ENCODE data around the gene BCL2L1.

DNA sequence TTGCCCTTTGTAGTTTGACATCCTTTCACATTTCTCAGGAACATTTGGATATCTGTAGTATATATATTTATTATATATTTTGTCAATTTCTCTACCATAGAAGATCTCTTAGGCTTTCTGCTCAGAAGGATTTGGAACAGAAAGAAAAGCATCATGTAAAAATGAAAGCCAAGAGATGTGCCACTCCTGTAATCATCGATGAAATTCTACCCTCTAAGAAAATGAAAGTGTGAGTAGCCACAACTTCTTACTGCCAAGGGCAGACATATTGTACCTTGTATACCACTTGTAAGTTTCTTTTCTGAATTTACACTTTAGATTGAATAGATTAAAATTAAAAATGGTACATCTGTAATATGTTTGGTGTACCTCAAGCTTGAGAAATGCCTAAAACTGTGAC, 47.6 kb upstream of the BCL2L1 start:
- no peak for TF ChIP-seq TOX (CRISPR knock-in tag; IDR thresholded peaks at IDR 0.05; ENCODE audit: borderline replicate concordance)
- TF ChIP-seq, protein P1, sequence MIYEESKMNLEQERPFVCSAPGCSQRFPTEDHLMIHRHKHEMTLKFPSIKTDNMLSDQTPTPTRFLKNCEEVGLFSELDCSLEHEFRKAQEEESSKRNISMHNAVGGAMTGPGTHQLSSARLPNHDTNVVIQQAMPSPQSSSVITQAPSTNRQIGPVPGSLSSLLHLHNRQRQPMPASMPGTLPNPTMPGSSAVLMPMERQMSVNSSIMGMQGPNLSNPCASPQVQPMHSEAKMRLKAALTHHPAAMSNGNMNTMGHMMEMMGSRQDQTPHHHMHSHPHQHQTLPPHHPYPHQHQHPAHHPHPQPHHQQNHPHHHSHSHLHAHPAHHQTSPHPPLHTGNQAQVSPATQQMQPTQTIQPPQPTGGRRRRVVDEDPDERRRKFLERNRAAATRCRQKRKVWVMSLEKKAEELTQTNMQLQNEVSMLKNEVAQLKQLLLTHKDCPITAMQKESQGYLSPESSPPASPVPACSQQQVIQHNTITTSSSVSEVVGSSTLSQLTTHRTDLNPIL (CRISPR knock-in tag; IDR thresholded peaks at IDR 0.05; ENCODE audit: low read depth), result no peak

Data from SK-N-SH treated with all-trans-retinoic acid at 6 μM for 48 hours (cell line).